NCI-H2196 (cell line): ENCODE measurements around the gene DAGLA.
"Not testable (repeated sequence)": the region's sequence is repeated elsewhere in the genome, so short reads cannot be mapped to it uniquely, and the experiment has no call there.

Experiments used
- DNase-seq: peaks from one replicate; lab custom pipeline; 2025; ENCODE audit not compliant: unreplicated experiment; lab: John Stamatoyannopoulos, UW

The DAGLA gene, protein sequence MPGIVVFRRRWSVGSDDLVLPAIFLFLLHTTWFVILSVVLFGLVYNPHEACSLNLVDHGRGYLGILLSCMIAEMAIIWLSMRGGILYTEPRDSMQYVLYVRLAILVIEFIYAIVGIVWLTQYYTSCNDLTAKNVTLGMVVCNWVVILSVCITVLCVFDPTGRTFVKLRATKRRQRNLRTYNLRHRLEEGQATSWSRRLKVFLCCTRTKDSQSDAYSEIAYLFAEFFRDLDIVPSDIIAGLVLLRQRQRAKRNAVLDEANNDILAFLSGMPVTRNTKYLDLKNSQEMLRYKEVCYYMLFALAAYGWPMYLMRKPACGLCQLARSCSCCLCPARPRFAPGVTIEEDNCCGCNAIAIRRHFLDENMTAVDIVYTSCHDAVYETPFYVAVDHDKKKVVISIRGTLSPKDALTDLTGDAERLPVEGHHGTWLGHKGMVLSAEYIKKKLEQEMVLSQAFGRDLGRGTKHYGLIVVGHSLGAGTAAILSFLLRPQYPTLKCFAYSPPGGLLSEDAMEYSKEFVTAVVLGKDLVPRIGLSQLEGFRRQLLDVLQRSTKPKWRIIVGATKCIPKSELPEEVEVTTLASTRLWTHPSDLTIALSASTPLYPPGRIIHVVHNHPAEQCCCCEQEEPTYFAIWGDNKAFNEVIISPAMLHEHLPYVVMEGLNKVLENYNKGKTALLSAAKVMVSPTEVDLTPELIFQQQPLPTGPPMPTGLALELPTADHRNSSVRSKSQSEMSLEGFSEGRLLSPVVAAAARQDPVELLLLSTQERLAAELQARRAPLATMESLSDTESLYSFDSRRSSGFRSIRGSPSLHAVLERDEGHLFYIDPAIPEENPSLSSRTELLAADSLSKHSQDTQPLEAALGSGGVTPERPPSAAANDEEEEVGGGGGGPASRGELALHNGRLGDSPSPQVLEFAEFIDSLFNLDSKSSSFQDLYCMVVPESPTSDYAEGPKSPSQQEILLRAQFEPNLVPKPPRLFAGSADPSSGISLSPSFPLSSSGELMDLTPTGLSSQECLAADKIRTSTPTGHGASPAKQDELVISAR

DNA sequence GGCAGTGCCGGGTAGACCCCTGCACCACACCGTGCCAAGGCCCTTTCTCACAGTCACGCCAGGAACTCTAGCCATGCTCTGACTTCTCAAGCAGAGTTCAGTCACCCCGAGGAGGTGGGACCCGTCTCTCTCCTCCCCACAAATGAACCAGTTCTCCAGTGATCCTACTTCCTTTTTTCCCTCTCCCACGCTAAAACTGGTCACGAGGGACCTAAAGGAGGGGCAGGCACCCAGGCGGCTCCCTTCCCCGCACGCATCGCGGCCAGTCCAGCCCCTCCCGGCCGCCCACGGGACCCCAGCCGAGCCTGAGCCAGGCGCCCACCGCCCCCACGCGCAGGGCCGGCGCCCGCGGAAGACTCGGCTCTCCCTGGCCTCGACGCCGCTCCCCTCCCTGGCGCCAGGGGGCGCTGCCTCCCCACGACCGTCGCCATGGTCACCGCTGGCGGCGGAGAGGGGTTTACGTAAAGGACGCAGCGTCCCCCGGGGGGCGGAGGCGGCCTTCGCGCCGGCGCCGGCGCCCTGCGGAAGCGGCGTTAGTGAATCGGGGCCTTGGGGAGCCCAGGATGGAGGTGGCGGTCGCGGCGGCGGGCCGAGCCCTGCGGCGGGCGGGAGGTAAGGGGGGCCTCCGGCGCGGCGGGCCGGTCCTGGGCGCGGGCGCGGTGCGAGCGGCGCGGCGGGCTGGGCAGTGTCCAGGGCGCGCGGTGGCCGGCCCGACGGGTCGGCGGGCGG, at the start of gene DAGLA:
Gene DAGLA (plus strand): TSS at position 499 of the 729 bp plus-strand sequence. CDS start 39,765 bp downstream, outside the sequence.
- DNase-seq: peak; percentile 67

DNA sequence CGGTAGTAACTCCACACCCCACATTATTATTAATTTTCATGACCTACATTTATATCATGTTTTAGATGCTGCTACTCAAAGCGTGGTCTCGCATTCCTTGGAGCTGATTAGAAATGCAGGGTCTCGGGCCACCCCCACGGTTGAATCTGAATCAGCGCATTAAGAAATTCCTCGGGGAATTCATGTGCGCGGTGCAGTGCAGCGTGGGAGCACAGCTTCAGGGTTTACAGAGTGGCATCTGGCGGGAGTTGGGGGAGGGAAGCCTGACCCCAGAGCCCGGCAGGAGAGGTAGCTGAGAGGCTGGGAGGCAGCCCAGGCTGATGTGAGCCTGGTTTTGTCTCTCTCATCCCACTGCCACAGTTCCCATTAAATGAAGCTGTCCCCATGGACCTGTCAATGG, 48.1 kb upstream of the DAGLA start:
- no peak for DNase-seq

DNA sequence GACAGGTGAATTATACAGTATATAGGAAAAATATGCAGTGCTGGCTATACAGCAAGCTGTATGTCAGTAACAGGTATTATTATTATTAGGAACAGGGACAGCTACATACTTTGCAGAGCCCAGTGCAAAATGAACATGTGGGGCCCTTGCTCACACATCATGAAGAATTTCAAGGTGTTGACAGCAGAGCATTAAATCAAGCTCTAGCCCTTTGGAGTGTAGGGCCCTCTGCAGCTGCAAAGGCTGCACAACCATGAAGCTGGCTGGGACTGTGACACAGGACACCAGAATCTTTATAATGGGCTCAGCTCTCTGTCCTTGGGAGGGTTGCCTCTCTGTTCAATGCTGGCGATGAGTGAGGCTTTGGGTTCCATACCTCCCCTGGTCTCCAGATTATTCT, 44.9 kb upstream of the DAGLA start:
- no peak for DNase-seq

DNA sequence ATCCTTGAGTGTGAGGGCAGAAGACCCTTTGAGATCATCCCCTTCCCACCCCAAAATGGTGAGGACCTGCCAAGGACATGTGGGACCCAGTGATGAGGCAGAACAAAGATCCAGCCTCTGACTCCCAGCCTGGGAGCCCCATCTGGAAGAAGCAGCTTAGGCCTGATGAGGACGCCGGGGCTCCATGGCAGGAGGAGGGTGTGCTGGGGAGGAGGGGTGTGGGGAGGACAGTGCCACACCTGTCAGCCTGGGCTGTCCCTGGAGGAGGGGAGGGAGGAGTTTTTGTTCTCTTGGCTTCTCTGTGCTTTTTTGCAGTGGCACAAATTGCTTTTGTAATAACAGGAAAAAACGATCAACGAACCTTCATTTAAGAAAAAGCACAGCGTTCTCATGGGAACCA, 44.4 kb upstream of the DAGLA start:
- DNase-seq: no peak

DNA sequence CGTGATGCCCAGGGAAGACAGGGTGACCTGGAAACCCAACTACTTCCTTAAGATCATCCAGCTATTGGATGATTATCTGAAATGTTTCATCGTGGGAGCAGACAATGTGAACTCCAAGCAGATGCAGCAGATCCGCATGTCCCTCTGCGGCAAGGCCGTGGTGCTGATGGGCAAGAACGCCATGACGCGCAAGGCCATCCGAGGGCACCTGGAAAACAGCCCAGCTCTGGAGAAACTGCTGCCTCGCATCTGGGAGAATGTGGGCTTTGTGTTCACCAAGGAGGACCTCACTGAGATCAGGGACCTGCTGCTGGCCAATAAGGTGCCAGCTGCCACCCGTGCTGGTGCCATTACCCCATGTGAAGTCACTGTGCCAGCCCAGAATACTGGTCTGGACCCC, 43.5 kb upstream of the DAGLA start:
- no peak for DNase-seq

DNA sequence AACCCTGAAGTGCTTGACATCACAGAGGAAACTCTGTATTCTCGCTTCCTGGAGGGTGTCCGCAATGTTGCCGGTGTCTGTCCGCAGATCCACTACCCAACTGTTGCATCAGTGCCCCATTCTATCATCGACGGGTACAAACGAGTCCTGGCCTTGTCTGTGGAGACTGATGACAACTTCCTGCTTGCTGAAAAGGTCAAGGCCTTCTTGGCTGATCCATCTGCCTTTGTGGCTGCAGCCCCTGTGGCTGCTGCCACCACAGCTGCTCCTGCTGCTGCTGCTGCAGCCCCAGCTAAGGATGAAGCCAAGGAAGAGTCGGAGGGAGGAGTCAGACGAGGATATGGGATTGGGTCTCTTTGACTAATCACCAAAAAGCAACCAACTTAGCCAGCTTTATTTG, 42.9 kb upstream of the DAGLA start:
- no peak for DNase-seq

DNA sequence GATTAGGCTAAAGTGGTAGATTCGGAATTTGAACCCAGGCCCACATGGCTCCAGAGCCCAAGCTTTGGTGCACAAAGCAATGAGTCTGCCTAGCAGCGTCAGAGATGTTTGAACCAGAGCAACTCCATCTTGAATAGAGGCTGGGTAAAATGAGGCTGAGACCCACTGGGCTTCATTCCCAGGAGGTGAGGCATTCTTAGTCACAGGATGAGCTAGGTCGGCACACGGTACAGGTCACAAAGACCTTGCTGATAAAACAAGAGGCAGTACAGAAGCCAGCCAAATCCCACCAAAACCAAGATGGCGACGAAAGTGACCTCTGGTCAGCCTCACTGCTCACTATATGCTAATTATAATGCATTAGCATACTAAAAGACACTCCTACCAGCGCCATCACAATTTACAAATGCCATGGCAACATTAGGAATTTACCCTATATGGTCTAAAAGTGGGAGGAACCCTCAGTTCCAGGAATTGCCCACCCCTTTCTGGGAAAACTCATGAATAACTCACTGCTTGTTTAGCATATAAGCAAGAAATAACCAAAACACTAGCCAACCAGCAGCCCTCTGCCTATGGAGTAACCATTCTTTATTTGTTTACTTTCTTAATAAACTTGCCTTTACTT, 40.3 kb upstream of the DAGLA start:
- no peak for DNase-seq

DNA sequence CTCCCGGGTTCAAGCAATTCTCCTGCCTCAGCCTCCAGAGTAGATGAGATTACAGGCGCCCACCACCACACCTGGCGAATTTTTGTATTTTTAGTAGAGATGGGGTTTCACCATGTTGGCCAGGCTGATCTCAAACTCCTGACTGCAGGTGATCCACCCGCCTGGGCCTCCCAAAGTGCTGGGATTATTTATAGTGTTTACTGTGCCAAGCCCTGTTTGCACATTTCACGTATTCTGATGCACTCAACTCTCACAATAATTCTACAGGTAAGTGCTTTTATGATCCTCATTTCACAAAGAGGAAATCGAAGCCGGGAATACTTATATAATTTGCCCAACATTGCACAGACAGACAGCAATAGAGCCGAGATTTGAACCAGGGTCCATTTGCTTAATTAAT, 38.0 kb upstream of the DAGLA start:
- no peak for DNase-seq

DNA sequence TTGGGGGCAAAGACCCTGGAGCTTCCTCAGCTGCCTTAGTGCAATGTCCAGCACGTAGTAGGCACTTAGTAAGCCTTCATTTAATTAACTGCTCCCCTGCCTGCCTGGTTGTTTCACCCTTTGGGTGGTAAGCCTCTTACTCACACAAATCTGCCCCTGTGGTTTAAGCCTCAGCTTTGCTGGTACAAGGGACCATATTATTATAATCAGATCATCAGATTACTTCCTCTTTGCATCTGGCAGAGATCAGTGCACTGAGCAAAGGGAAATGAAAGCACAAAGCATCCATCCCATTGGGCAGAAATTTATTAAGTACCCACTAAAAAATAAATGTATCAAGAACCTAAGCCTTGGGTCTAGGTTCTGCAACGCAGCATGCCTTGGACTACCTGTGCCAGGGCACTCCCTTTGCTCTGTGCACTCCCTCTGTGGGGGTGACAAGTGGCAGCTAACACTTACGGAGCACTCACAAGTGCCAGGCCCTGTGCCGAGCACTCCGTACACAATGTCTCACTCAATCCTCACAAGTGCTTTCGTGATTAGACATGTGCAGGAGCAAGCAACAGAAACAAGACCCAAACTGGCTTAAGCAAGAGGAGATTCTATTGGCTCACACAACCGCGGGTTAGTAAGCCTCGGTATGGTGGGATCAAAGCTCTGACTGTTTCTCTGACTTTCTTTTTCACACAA, 34.9 kb upstream of the DAGLA start:
- no peak for DNase-seq

DNA sequence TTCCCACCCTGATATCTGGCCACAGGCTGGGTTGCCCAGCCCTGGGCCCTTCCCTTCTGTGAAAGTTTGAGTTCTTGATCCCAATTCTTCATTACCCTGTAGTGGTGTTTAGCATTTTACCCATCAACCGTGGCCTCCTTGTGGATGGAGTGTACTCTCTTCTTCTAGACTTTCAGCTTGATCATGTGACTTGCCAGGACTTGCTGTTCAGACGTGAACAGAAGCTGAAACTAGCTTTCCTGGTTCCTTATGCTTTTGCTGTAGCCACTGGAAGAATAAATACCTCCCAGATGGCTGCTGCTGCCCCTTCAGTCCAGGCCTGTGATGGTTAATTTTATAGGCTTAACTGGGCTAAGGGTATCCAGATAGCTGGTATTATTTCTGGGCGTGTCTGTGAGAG, 32.7 kb upstream of the DAGLA start:
- DNase-seq: no peak

DNA sequence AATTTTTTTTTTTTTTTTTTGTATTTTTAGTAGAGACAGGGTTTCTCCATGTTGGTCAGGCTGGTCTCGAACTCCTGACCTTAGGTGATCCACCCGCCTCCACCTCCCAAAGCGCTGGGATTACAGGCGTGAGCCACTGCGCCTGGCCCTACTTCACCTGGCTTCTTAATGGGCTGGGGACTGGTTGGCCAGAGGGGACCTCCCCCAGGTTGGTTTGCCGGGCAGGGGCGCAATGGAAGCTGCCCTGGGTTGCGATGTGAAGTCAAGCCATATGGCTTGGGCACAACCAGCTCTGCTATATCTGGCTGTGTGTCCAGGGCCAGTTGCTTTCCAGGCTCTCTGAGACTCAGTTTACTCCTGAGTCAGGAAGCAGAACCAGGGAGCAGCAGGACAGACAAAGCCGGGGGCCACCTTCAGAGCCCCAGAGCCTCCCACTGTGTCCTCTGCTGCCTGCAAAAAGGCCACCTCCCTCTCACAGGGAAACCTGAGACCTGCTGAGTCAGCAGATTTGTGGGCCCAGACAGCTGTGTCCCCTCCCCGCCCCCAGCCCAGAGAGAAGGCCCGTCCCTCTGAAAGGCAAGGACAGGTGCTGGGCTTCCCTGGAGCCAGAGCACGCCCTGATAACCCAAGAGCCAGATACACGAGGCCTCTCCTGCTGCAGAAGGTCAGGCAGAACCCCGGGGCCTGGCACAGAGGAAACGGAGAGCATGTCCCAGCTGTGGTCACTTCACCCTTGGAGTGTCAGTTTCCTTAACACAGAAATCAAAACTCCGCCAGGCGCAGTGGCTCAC, 29.2 kb upstream of the DAGLA start:
- DNase-seq: peak; percentile 67

DNA sequence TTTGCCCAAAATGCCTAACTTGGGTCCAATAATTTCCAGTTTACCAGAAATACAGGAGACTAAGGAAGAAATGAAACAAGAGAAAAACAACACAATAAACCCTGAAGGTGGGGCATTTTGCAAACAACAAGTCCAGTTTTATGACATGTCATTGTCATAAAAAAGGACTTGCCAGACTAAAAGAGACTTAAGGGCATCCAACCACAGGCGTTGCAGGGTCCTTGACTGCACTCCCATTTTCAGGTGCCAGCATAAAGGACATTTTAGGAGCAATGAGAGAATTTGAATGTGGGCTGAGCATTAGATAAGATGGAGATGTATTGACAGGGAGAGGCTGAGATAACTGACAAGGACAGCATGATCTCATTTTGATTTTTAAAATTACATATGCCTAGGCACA, 28.1 kb upstream of the DAGLA start:
- no peak for DNase-seq

DNA sequence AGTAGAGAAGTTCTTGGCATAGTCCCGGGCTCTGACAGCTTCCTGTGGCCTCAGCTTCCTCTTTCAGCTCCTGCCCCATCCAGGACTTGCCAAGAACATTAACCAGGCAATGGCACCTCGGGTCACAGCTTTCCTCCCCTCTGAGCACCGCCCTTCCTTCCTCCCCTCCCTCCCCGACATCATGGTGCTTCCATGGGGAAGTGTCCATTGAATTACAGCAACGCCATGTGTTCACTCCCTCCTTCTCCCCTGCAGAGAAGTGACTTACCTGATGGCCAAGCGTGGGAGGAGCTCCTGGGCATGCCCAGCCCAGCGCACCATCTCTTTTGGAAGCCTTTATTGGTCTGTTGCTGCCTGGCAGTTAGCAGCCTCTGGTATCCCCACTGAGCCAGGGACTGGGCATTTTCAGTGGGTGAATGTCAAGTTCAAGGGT, 25.8 kb upstream of the DAGLA start:
- no peak for DNase-seq

DNA sequence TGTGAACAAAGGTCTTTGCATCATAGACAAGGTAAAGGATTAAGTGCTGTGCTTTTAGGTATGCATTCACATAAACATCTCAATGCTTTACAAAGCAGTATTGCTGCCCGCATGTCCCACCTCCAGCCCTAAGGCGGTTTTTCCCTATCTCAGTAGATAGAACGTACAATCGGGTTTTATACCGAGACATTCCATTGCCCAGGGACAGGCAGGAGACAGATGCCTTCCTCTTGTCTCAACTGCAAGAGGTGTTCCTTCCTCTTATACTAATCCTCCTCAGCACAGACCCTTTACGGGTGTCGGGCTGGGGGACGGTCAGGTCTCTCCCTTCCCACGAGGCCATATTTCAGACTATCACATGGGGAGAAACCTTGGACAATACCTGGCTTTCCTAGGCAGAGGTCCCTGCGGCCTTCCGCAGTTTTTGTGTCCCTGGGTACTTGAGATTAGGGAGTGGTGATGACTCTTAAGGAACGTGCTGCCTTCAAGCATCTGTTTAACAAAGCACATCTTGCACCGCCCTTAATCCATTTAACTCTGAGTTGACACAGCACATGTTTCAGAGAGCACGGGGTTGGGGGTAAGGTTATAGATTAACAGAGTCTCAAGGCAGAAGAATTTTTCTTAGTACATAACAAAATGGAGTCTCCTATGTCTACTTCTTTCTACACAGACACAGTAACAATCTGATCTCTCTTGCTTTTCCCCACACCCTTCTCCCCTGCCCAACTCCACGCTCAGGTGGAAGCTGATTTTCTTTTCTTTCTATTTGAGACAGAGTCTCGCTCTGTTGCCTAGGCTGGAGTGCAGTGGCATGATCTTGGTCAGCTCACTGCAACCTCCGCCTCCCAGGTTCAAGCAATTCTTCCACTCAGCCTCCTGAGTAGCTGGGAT, 24.7 kb upstream of the DAGLA start:
- not testable (repeated sequence) for DNase-seq

DNA sequence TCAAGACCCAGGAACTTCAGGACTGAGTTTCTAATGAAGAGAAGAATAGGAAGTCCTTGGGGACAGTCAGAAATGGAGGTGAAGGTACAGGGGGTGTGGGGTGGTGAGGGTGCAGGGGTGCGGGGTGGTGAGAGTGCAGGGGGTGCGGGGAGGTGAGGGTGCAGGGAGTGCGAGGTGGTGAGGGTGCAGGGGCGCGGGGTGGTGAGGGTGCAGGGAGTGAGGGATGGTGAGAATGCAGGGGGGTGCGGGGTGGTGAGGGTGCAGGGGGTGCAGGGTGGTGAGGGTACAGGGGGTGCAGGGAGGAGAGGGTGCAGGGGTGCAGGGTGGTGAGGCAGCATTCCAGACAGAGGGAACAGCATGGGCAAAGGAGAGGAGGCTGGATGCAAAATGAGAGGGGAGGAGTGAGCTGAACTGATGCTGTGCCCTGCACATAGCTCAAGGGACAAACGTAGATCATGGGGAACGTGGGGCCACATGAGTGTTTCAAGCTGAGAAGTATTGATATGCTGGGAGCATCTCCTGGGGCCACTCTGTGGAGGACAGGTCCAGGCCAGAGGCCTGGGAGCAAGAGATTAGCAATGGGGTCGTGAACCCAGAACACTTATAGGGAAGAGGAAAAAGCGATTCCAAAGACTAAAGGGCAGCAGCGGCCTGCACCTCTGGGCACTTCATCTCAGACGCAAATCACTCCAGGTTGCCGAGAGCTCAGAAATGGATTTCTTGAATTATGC, 23.7 kb upstream of the DAGLA start:
- no peak for DNase-seq

DNA sequence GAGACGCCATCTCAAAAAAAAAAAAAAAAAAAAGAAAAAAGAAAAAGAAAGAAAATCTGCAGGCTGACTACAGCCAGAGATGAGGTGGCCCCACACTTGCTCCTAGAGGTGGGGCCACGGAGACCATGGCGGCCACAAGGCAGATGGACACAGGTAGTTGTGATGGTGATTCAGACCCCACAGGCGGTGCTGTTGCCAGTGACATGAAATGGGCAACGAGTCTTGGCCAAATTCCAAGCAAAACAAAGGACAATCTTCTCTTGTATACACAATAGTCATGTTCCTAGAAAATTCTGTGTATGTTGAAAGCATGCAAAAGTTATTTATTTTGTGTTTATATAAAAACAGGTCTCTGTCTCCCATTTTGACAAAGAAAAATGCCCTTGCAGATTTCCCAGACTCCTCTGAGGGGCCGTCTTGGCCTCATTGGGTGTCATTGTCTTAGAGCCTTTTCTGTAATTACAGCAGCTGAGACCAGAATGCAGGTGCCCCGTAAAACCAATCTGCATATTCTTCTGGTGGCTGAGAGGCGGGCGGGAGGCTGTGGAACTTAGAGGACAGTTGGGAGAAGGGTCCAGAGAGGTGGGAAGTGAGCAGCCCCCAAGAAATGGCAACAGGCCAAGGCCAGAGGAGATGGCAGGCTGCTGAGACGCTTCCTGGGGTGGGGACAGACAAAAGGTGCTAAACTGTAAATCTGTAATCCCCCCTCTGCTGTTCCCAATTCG, 22.5 kb upstream of the DAGLA start:
- DNase-seq: peak; percentile 31
